Sigmoid colon (tissue), 7 donors: ENCODE data around the gene SKP2. TPM values are rescaled to one million over a fixed set of nuclear protein-coding genes. Genes with fewer than 3 reads are reported as not detected.

Experiments used
- DNase-seq: peaks from one replicate; pipeline ENCODE4 v3.0.0-alpha.2; 2019
- H3K27ac ChIP-seq, 4 donors: fragments of 200-600 bp; sonication (generic); one replicate each; pipeline ENCODE4 v1.5.1; 2016 to 2019; ENCODE audit warnings: mild to moderate bottlenecking in 1 of 4
- H3K27me3 ChIP-seq, 3 donors: fragments of 200-600 bp; sonication (generic); one replicate each; pipeline ENCODE4 v1.5.1; 2019; ENCODE audit warnings: mild to moderate bottlenecking in 1 of 3
- H3K36me3 ChIP-seq, 4 donors: fragments of 200-600 bp; sonication (generic); one replicate each; pipeline ENCODE4 v1.5.1; 2016 to 2019
- H3K4me1 ChIP-seq, 4 donors: fragments of 200-600 bp; sonication (generic); one replicate each; pipeline ENCODE4 v1.5.1; 2017 to 2019
- H3K4me3 ChIP-seq, 4 donors: fragments of 200-600 bp; sonication (generic); one replicate each; pipeline ENCODE4 v1.5.1; 2017 to 2019; ENCODE audit warnings: mild to moderate bottlenecking in 2 of 4, moderate library complexity in 1 of 4
- H3K9me3 ChIP-seq, 4 donors: fragments of 200-600 bp in 3 of 4; sonication (generic) in 3 of 4; one replicate each; pipeline versions ENCODE4 v1.5.1 to v1.6.1; 2013 to 2019
- EP300 ChIP-seq, 4 donors: sonication (generic); formaldehyde crosslinking; IDR thresholded peaks; one replicate each; pipeline ENCODE4 v1.6.1; 2017; ENCODE audit warnings: antibody characterized with exemption in 4 of 4
- POLR2A ChIP-seq, 2 donors: fragments of 450-650 bp; IDR thresholded peaks; one replicate each; pipeline ENCODE4 v1.6.1; 2016; ENCODE audit warnings: antibody characterized with exemption in 2 of 2, mild to moderate bottlenecking in 2 of 2, moderate library complexity in 2 of 2
- POLR2AphosphoS5 ChIP-seq, 4 donors: sonication (generic); formaldehyde crosslinking; IDR thresholded peaks; one replicate each; pipeline ENCODE4 v1.6.1; 2017; ENCODE audit warnings: antibody characterized with exemption in 4 of 4
- whole genome bisulfite sequencing, 2 donors: extraction: QIAGEN DNeasy Blood & Tissue Kit; methylation state at CpG; one replicate each; pipeline ENCODE4 v1.1.7; 2013; 5-methylcytosine and 5-hydroxymethylcytosine counted together
- intact Hi-C: fragments of 100-400 bp; cut with DNase I; formaldehyde crosslinking; loops from one replicate; pipeline ENCODE4 v1.15.1; 2023
- polyA plus RNA-seq, 3 donors: library from polyadenylated mRNA; stranded (reverse); fragments of 200-250 nt; gene quantifications; one replicate each; pipeline ENCODE4 v1.2.3, GENCODE V29; 2013
- total RNA-seq, 4 donors: library from RNA; depleted of rRNA; stranded (reverse); fragments of >200 nt; gene quantifications; one replicate each; pipeline ENCODE4 v1.1.0, GENCODE V29; 2016
- TF ChIP-seq, protein P1 (sequence below), 4 experiments: fragments of 450-650 bp in 3 of 4; fragments of 200-600 bp in 1 of 4; IDR thresholded peaks; one replicate each; pipeline ENCODE4 v1.5.1; 2016 to 2019; ENCODE audit warnings: antibody characterized with exemption in 4 of 4, mild to moderate bottlenecking in 3 of 4, moderate library complexity in 2 of 4
- donor health status: healthy with polysubstance abuse.
- donor health status: Bipolar disorder and iron deficiency.
- donor health status: healthy.

Gene SKP2
- total and polyA plus RNA-seq, 7 donors: 2.4 to 9.6 (median 7.0) TPM

DNA sequence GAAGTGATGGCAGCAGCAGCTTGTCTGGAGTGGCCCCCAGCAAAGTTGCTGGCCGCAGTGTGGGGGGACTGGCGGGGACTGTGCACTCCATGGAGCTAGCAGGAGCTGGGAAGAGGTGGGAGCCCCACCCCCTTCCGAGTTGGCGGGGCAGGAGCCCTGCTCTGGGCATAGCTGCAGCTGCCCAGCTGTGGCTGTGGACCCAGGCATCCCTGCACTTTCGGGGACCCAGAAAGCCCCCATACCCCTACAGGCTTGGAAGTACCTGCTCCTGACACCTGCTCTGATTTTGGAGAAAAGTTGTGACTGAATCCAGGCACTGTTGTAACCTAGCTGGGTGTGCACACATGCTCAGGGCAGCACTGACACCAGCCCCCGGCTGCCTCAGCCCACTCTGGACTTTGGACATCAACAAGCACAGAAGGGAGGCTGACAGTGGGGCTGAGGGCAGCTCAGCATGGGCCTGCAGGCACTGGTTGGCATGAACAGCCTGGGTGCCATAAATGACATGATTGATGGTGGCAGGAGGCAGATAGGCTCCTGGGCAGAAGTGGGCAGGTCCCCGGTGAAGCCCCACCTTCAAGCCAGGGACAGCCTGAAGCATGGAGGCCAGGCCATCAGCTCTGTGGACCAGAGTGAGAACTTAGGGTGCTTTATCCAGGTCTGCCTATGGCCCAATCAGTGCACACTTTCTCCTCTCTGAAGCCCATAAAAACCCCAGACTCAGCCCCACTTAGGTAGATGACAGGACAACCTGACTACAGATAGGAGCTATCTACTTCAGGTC lies 12.8 kb upstream of the SKP2 start:
- Histone ChIP-seq H3K4me1 (no peaks in the 10 kb centered on the region), H3K36me3 (peaks cover 0 to 38% (median 12%) of the 10 kb centered on the region in 4 donors), H3K27ac (no peak overlapping the region), H3K4me3 (no peak overlapping the region), H3K9me3 (no peaks in the 10 kb centered on the region), H3K27me3 (no peaks in the 10 kb centered on the region)
- DNase-seq: no peak
- TF ChIP-seq POLR2AphosphoS5 (IDR thresholded peaks at IDR 0.05) (no peak), EP300 (IDR thresholded peaks at IDR 0.05) (no peak), POLR2A (IDR thresholded peaks at IDR 0.05) (no peak)
- TF ChIP-seq, protein P1, sequence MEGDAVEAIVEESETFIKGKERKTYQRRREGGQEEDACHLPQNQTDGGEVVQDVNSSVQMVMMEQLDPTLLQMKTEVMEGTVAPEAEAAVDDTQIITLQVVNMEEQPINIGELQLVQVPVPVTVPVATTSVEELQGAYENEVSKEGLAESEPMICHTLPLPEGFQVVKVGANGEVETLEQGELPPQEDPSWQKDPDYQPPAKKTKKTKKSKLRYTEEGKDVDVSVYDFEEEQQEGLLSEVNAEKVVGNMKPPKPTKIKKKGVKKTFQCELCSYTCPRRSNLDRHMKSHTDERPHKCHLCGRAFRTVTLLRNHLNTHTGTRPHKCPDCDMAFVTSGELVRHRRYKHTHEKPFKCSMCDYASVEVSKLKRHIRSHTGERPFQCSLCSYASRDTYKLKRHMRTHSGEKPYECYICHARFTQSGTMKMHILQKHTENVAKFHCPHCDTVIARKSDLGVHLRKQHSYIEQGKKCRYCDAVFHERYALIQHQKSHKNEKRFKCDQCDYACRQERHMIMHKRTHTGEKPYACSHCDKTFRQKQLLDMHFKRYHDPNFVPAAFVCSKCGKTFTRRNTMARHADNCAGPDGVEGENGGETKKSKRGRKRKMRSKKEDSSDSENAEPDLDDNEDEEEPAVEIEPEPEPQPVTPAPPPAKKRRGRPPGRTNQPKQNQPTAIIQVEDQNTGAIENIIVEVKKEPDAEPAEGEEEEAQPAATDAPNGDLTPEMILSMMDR (IDR thresholded peaks at IDR 0.05): no peak
- 85 to 96% methylated on average over 7 of the region's 7 CpGs for whole genome bisulfite sequencing, 2 donors
- intact Hi-C loops: no loop called here

DNA sequence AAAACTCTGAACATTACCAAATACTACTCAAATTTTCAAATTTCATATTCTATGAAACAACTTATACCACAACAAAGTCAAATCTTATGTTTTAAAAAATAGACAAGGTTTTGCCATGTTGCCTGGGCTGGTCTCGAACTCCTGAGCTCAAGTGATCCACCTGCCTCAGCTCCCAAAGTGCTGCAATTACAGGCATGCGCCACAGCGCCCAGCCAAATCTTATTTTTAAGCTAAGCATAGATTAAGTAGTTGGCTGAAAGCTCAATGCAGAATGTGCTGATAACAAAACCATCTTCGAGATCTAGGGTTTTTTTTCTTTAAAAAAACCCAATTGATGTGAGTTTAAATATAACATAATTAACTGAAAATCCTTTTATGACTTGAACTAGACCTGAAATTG lies 6.6 kb upstream of the SKP2 start:
- TF ChIP-seq POLR2A (IDR thresholded peaks at IDR 0.05): no peak
- TF ChIP-seq, protein P1 (IDR thresholded peaks at IDR 0.05): no peak
- no peak for TF ChIP-seq EP300 (IDR thresholded peaks at IDR 0.05)
- peaks cover 0 to 6% (median 5%) of the 10 kb centered on the region in 4 donors for H3K36me3 ChIP-seq
- intact Hi-C loops: no loop called here
- no peaks in the 10 kb centered on the region for H3K9me3 ChIP-seq
- no peaks in the 10 kb centered on the region for H3K27me3 ChIP-seq
- no peak for DNase-seq
- 94 to 95% methylated on average over 4 of the region's 4 CpGs for WGBS, 2 donors
- peaks cover 0 to 5% (median under 1%) of the 10 kb centered on the region in 4 donors for H3K4me1 ChIP-seq
- no peak overlapping the region for H3K4me3 ChIP-seq
- no peak overlapping the region for H3K27ac ChIP-seq

DNA sequence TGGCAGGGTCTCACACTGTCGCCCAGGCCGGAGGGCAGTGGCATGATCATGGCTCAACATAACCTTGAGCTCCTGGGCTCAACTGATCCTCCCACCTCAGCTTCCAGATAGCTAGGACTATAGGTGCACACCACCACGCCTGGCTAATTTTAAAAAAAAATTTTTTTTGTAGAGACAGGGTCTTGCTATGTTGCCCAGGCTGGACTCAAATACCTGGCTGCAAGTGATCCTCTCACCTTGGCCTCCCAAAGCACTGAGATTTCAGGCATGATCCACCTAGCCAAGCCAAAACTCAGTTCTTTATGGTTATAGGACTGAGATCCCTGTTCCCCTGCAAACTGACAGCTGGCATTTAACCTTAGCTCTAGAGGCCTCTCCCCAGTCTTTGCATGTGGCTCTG lies 5.5 kb upstream of the SKP2 start:
- no peak overlapping the region for H3K27ac ChIP-seq
- no peaks in the 10 kb centered on the region for H3K27me3 ChIP-seq
- H3K4me1 ChIP-seq: peaks cover 0 to 14% (median 4%) of the 10 kb centered on the region in 4 donors
- DNase-seq: no peak
- no peaks in the 10 kb centered on the region for H3K36me3 ChIP-seq
- intact Hi-C loops: no loop called here
- TF ChIP-seq POLR2AphosphoS5 (IDR thresholded peaks at IDR 0.05) (no peak), POLR2A (IDR thresholded peaks at IDR 0.05) (no peak), EP300 (IDR thresholded peaks at IDR 0.05) (no peak)
- TF ChIP-seq, protein P1 (IDR thresholded peaks at IDR 0.05): no peak
- WGBS, 2 donors: 64 to 81% methylated on average over 3 of the region's 3 CpGs
- no peaks in the 10 kb centered on the region for H3K9me3 ChIP-seq
- H3K4me3 ChIP-seq: no peak overlapping the region

DNA sequence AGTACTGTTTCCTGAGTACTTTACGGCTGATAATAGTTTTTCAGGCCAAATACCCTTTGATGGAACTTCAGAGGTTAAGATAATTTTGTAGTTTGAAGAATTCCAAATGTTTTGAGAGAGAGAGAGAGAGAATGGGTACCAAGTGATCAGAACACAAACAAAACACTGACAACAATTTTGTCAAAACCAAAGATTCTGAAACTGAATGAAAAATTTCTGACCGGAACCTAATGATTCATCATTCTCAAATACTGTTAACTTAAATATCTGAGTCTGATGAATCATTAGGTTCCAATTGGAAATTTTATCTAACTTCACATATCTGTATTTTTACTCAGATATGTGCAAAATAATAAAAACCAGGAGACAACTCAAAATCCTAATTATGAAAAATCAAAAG lies 4.2 kb upstream of the SKP2 start:
- TF ChIP-seq POLR2A (IDR thresholded peaks at IDR 0.05): no peak
- TF ChIP-seq, protein P1 (IDR thresholded peaks at IDR 0.05): no peak
- no peak for TF ChIP-seq POLR2AphosphoS5 (IDR thresholded peaks at IDR 0.05)
- TF ChIP-seq EP300 (IDR thresholded peaks at IDR 0.05): no peak
- 92% methylated on average over 2 of the region's 2 CpGs for WGBS, 2 donors
- intact Hi-C loops: no loop called here
- Histone ChIP-seq H3K27ac (no peak overlapping the region), H3K4me1 (peaks cover 0 to 17% (median 6%) of the 10 kb centered on the region in 4 donors), H3K4me3 (no peak overlapping the region), H3K36me3 (no peaks in the 10 kb centered on the region), H3K9me3 (no peaks in the 10 kb centered on the region), H3K27me3 (no peaks in the 10 kb centered on the region)
- DNase-seq: no peak
